MM.1S (cell line): ENCODE data around the gene CD320.

ENCODE experiments used
- CTCF ChIP-seq: fragments of 300-600 bp; sonication (generic); IDR thresholded peaks from 2 replicates; pipeline ENCODE4 v1.5.1; 2016; ENCODE audit warnings: antibody characterized with exemption, low read length, mixed read lengths
- EZH2 ChIP-seq: fragments of 300-600 bp; sonication (generic); optimal IDR thresholded peaks from 2 replicates; pipeline ENCODE3; 2017; ENCODE audit warnings: low read depth, mild to moderate bottlenecking, antibody characterized with exemption, low read length, mixed read lengths

- TF ChIP-seq CTCF (no peak), EZH2 (no peak)
Measured at GRCh38 chr19:8311461-8312260, 3.5 kb upstream of the CD320 start.
